Testis (tissue), 2 donors: Measurements from ENCODE around the gene ZNF658.
"Not testable (repeated sequence)": the region's sequence is repeated elsewhere in the genome, so short reads cannot be mapped to it uniquely, and the experiment has no call there.

ENCODE experiments used
- CTCF ChIP-seq, 3 experiments: fragments of 450-650 bp in 2 of 3; fragments of 200-600 bp in 1 of 3; sonication (generic) in 1 of 3; IDR thresholded peaks; one replicate each; pipeline ENCODE4 v1.5.1; 2016 to 2019; ENCODE audit warnings: antibody characterized with exemption in 3 of 3, mild to moderate bottlenecking in 2 of 3, moderate library complexity in 1 of 3
- POLR2A ChIP-seq: fragments of 450-650 bp; IDR thresholded peaks from one replicate; pipeline ENCODE4 v1.6.1; 2017; ENCODE audit warnings: antibody characterized with exemption, mild to moderate bottlenecking, moderate library complexity

- not testable (repeated sequence) for TF ChIP-seq CTCF (IDR thresholded peaks at IDR 0.05); POLR2A
Observed at GRCh38 chr9:66861732-66862131, 38.8 kb upstream of the ZNF658 start.
